HL-60 (cell line): ENCODE results near the gene MTHFD1L.
"Not testable (repeated sequence)": the region's sequence is repeated elsewhere in the genome, so short reads cannot be mapped to it uniquely, and the experiment has no call there.

Experiments
- DNase-seq, 2 experiments: peaks; one replicate each; pipeline ENCODE4 v3.0.0-alpha.2; 2010 to 2020; ENCODE audit warnings: low read depth in 1 of 2, low spot score in 1 of 2
- H3K27ac ChIP-seq: fragments of 250-450 bp; sonication (Bioruptor Pico); replicated peaks from 2 replicates; pipeline ENCODE4 v1.5.1; 2020; ENCODE audit warnings: mild to moderate bottlenecking, moderate library complexity
- H3K27me3 ChIP-seq: fragments of 250-450 bp; sonication (Bioruptor Pico); 2 replicates; pipeline ENCODE4 v1.5.1; 2021; ENCODE audit warnings: mild to moderate bottlenecking, moderate library complexity; ENCODE audit not compliant: insufficient read depth, poor library complexity, severe bottlenecking
- H3K4me3 ChIP-seq: replicated peaks from 2 replicates; pipeline ENCODE4 v1.5.1; 2011; ENCODE audit warnings: mild to moderate bottlenecking, control low read depth, low read length; ENCODE audit not compliant: insufficient read depth
- CTCF ChIP-seq: IDR thresholded peaks from one replicate; pipeline ENCODE4 v1.5.1; 2011; ENCODE audit warnings: low read length, control low read depth, inconsistent platforms; ENCODE audit not compliant: insufficient read depth
- GABPA ChIP-seq: IDR thresholded peaks from 2 replicates; pipeline ENCODE4 v1.6.1; 2012; ENCODE audit warnings: low read depth
- POLR2AphosphoS5 ChIP-seq: IDR thresholded peaks from 2 replicates; pipeline ENCODE4 v1.6.1; 2012; ENCODE audit warnings: low read depth
- REST ChIP-seq: IDR thresholded peaks from 2 replicates; pipeline ENCODE4 v1.6.1; 2012; ENCODE audit warnings: low read depth; ENCODE audit not compliant: insufficient replicate concordance

The MTHFD1L gene

GRCh38 chr6:151082079-151082478, 216.6 kb downstream of the MTHFD1L start:
- no peak overlapping the region for H3K4me3 ChIP-seq
- H3K27me3 ChIP-seq, result no peaks in the 10 kb centered on the region
- H3K27ac ChIP-seq, result no peak overlapping the region
- DNase-seq, result no peak
- TF ChIP-seq POLR2AphosphoS5, result no peak

GRCh38 chr6:151084275-151084674, 218.8 kb downstream of the MTHFD1L start:
- H3K4me3 ChIP-seq, result no peak overlapping the region
- H3K27me3 ChIP-seq, result no peaks in the 10 kb centered on the region
- H3K27ac ChIP-seq, result no peak overlapping the region
- no peak for DNase-seq
- TF ChIP-seq REST (no peak), GABPA (no peak), CTCF (no peak)

DNA sequence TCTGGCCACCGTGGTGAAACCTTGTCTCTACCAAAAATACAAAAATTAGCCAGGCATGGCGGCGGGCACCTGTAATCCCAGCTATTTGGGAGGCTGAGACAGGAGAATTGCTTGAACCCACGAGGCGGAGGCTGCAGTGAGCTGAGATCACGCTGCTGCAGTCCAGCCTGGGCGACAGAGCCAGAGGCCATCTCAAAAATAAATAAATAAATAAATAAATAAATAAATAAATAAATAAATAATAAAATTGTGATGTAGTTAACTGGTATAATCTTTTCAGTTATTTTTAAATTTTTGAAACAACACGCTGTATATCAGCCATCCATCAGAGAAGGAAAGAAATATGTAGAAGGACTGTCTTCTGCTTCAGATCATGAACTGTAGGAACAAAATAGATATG, 221.6 kb downstream of the MTHFD1L start:
- H3K4me3 ChIP-seq, H3K27me3 ChIP-seq, DNase-seq, H3K27ac ChIP-seq: not testable (repeated sequence)

- no peak overlapping the region for H3K4me3 ChIP-seq
- no peaks in the 10 kb centered on the region for H3K27me3 ChIP-seq
- H3K27ac ChIP-seq, result no peak overlapping the region
- TF ChIP-seq REST, result no peak
- TF ChIP-seq CTCF, result no peak
- TF ChIP-seq POLR2AphosphoS5, result no peak
- no peak for TF ChIP-seq GABPA
- no peak for DNase-seq
These were observed 222.5 kb downstream of the MTHFD1L start for GRCh38 chr6:151087861-151088598.

- no peak for DNase-seq
- TF ChIP-seq POLR2AphosphoS5, result no peak
- H3K27me3 ChIP-seq, result no peaks in the 10 kb centered on the region
- no peak overlapping the region for H3K4me3 ChIP-seq
- no peak overlapping the region for H3K27ac ChIP-seq
These were observed 223.1 kb downstream of the MTHFD1L start for GRCh38 chr6:151088599-151088935.
